Body of pancreas (tissue), 4 donors: ENCODE data around the gene TMEM266. TPM values are rescaled to one million over a fixed set of nuclear protein-coding genes. Genes with fewer than 3 reads are reported as not detected.

Source experiments
- ATAC-seq: fragments of 150-250 bp; one replicate; pipeline ENCODE4 v1.9.1; 2016
- DNase-seq, 4 donors: peaks; one replicate each; pipeline ENCODE4 v3.0.0-alpha.2; 2019
- H3K27ac ChIP-seq, 4 donors: fragments of 200-600 bp; sonication (generic); 1 replicate in 3 of 4; 2 replicates in 1 of 4; pipeline versions ENCODE4 v1.5.1 to v1.6.1; 2016 to 2019; ENCODE audit warnings: mild to moderate bottlenecking in 1 of 4, mixed read lengths in 1 of 4, moderate library complexity in 1 of 4
- H3K27me3 ChIP-seq, 2 donors: fragments of 200-600 bp; sonication (generic); one replicate each; pipeline ENCODE4 v1.6.0; 2016; ENCODE audit warnings: mild to moderate bottlenecking in 1 of 2
- H3K36me3 ChIP-seq, 2 donors: fragments of 200-600 bp; sonication (generic); replicated peaks in 1 of 2; 2 replicates each; pipeline ENCODE4 v1.5.1; 2016; ENCODE audit warnings: low read depth in 2 of 2; ENCODE audit not compliant: insufficient read depth in 1 of 2
- H3K4me1 ChIP-seq: fragments of 200-600 bp; sonication (generic); one replicate; pipeline ENCODE4 v1.6.0; 2016
- H3K4me3 ChIP-seq, 2 donors: fragments of 200-600 bp; sonication (generic); 1 replicate in 1 of 2; 2 replicates in 1 of 2; pipeline ENCODE4 v1.5.1; 2016 to 2019
- H3K9me3 ChIP-seq, 3 donors: fragments of 200-600 bp; sonication (generic); 1 replicate in 2 of 3; 2 replicates in 1 of 3; pipeline ENCODE4 v1.5.1; 2016
- CTCF ChIP-seq, 7 experiments: fragments of 450-650 bp in 4 of 7; fragments of 200-600 bp in 3 of 7; sonication (generic) in 3 of 7; IDR thresholded peaks; one replicate each; pipeline ENCODE4 v1.5.1; 2016 to 2019; ENCODE audit warnings: antibody characterized with exemption in 7 of 7
- POLR2A ChIP-seq, 3 donors: fragments of 450-650 bp; IDR thresholded peaks; one replicate each; pipeline ENCODE4 v1.6.1; 2016; ENCODE audit warnings: antibody characterized with exemption in 3 of 3, mild to moderate bottlenecking in 2 of 3
- WGBS, 2 donors: methylation state at CpG; one replicate each; pipeline ENCODE4 v1.1.5; 2017; 5-methylcytosine and 5-hydroxymethylcytosine counted together
- intact Hi-C: fragments of 100-400 bp; cut with DNase I; formaldehyde crosslinking; loops from one replicate; pipeline ENCODE4 v1.15.1; 2023
- total RNA-seq, 2 donors: library from RNA; depleted of rRNA; stranded (reverse); fragments of >200 nt; gene quantifications; one replicate each; pipeline ENCODE4 v1.1.0, GENCODE V29; 2016

TMEM266 gene
- total RNA-seq, 2 donors from 2014 or later, result 0.66 to 9.1 TPM

- Histone ChIP-seq H3K4me1 (no peaks in the 10 kb centered on the region), H3K27me3 (no peaks in the 10 kb centered on the region), H3K9me3 (no peaks in the 10 kb centered on the region), H3K4me3 (no peak overlapping the region), H3K27ac (no peak overlapping the region), H3K36me3 (no peaks in the 10 kb centered on the region)
- ATAC-seq (no peak), DNase-seq (no peak)
- intact Hi-C loops, result no loop called here
- WGBS, 2 donors, result 63 to 64% methylated on average over 10 of the region's 10 CpGs
- TF ChIP-seq POLR2A (IDR thresholded peaks at IDR 0.05), result no peak
- TF ChIP-seq CTCF (IDR thresholded peaks at IDR 0.05), result no peak
Observed at GRCh38 chr15:76183930-76184649, 124.3 kb downstream of the TMEM266 start.

GRCh38 chr15:76184650-76185035 lies 124.9 kb downstream of the TMEM266 start:
- Histone ChIP-seq H3K4me3 (no peak overlapping the region), H3K9me3 (no peaks in the 10 kb centered on the region), H3K27ac (no peak overlapping the region), H3K27me3 (no peaks in the 10 kb centered on the region), H3K36me3 (no peaks in the 10 kb centered on the region), H3K4me1 (no peaks in the 10 kb centered on the region)
- TF ChIP-seq POLR2A (IDR thresholded peaks at IDR 0.05) (no peak), CTCF (IDR thresholded peaks at IDR 0.05) (no peak)
- ATAC-seq, result no peak
- WGBS, 2 donors, result 81 to 85% methylated on average over 9 to 13 of the region's 13 CpGs
- no peak for DNase-seq
- intact Hi-C loops, result no loop called here

GRCh38 chr15:76185716-76186115 lies 125.9 kb downstream of the TMEM266 start:
- TF ChIP-seq POLR2A (IDR thresholded peaks at IDR 0.05) (no peak), CTCF (IDR thresholded peaks at IDR 0.05) (peak in 6 of 7 experiments; percentile 23 to 46 (median 34))
- DNase-seq (peak in 2 of 4 donors; percentile 34 to 37), ATAC-seq (peak; percentile 54)
- Histone ChIP-seq H3K36me3 (no peaks in the 10 kb centered on the region), H3K9me3 (no peaks in the 10 kb centered on the region), H3K4me3 (no peak overlapping the region), H3K4me1 (peaks cover 7% of the 10 kb centered on the region), H3K27me3 (no peaks in the 10 kb centered on the region), H3K27ac (no peak overlapping the region)
- intact Hi-C loops, result no loop called here
- WGBS, 2 donors, result 55 to 64% methylated on average over 3 of the region's 3 CpGs

GRCh38 chr15:76187163-76187562 lies 127.4 kb downstream of the TMEM266 start:
- DNase-seq (no peak), ATAC-seq (no peak)
- Histone ChIP-seq H3K4me3 (no peak overlapping the region), H3K27me3 (no peaks in the 10 kb centered on the region), H3K27ac (no peak overlapping the region), H3K4me1 (peaks cover 14% of the 10 kb centered on the region), H3K36me3 (no peaks in the 10 kb centered on the region), H3K9me3 (no peaks in the 10 kb centered on the region)
- TF ChIP-seq CTCF (IDR thresholded peaks at IDR 0.05), result no peak
- no peak for TF ChIP-seq POLR2A (IDR thresholded peaks at IDR 0.05)
- intact Hi-C loops, result no loop called here
- 64 to 90% methylated on average over 3 of the region's 4 CpGs for WGBS, 2 donors

GRCh38 chr15:76189106-76189505 lies 129.3 kb downstream of the TMEM266 start:
- 62 to 85% methylated on average over 2 of the region's 2 CpGs for WGBS, 2 donors
- DNase-seq (no peak), ATAC-seq (no peak)
- no peaks in the 10 kb centered on the region for H3K27me3 ChIP-seq
- peaks cover 14% of the 10 kb centered on the region for H3K4me1 ChIP-seq
- no peaks in the 10 kb centered on the region for H3K36me3 ChIP-seq
- no peak overlapping the region for H3K4me3 ChIP-seq
- intact Hi-C loops, result no loop called here
- H3K27ac ChIP-seq, result no peak overlapping the region
- H3K9me3 ChIP-seq, result no peaks in the 10 kb centered on the region
- TF ChIP-seq CTCF (IDR thresholded peaks at IDR 0.05) (no peak), POLR2A (IDR thresholded peaks at IDR 0.05) (no peak)
